Hepatocyte (in vitro differentiated cells): ENCODE data around the gene AMPH.
"Not testable (repeated sequence)": the region's sequence is repeated elsewhere in the genome, so short reads cannot be mapped to it uniquely, and the experiment has no call there.

ENCODE experiments used
- EZH2phosphoT487 ChIP-seq: fragments of 200-600 bp; sonication (generic); IDR thresholded peaks from one replicate; pipeline ENCODE4 v1.6.1; 2018; ENCODE audit warnings: antibody characterized with exemption, mild to moderate bottlenecking, low read depth, moderate library complexity; ENCODE audit not compliant: unreplicated experiment, severe bottlenecking
- TF ChIP-seq, protein P1 (sequence below): fragments of 200-600 bp; sonication (generic); IDR thresholded peaks from 2 replicates; pipeline ENCODE4 v1.5.1; 2016; ENCODE audit warnings: antibody characterized with exemption, mild to moderate bottlenecking; ENCODE audit not compliant: poor library complexity

DNA sequence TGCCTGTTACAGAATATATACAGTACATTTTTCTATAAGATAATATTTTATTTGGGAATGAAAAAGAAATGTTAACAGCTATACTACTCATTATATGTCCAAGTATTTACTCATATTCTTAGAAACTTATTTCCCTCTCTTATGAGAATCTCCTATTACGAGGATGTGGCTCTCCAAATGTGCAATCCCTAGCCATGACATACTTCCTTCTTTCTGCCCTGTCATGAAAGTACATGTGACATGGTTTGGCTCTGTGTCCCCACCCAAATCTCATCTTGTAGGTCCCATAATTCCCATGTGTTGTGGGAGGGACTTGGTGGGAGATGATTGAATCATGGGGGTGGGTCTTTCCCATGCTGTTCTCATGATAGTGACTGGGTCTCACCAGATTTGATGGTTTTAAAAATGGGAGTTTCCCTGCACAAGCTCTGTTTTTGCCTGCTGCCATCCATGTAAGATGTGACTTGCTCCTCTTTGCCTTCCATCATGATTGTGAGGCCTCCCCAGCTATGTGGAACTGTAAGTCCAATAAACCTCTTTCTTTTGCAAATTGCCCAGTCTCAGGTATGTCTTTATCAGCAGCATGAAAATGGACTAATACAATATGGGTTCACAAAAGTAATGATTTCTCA, 235.1 kb downstream of the AMPH start:
- TF ChIP-seq, protein P1, sequence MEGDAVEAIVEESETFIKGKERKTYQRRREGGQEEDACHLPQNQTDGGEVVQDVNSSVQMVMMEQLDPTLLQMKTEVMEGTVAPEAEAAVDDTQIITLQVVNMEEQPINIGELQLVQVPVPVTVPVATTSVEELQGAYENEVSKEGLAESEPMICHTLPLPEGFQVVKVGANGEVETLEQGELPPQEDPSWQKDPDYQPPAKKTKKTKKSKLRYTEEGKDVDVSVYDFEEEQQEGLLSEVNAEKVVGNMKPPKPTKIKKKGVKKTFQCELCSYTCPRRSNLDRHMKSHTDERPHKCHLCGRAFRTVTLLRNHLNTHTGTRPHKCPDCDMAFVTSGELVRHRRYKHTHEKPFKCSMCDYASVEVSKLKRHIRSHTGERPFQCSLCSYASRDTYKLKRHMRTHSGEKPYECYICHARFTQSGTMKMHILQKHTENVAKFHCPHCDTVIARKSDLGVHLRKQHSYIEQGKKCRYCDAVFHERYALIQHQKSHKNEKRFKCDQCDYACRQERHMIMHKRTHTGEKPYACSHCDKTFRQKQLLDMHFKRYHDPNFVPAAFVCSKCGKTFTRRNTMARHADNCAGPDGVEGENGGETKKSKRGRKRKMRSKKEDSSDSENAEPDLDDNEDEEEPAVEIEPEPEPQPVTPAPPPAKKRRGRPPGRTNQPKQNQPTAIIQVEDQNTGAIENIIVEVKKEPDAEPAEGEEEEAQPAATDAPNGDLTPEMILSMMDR: not testable (repeated sequence)
- TF ChIP-seq EZH2phosphoT487: not testable (repeated sequence)
